Measurements from ENCODE around the gene CIAO3.
A peak's percentile ranks its signal among the peaks of the same experiment; 100 is the strongest.

CIAO3 gene

DNA sequence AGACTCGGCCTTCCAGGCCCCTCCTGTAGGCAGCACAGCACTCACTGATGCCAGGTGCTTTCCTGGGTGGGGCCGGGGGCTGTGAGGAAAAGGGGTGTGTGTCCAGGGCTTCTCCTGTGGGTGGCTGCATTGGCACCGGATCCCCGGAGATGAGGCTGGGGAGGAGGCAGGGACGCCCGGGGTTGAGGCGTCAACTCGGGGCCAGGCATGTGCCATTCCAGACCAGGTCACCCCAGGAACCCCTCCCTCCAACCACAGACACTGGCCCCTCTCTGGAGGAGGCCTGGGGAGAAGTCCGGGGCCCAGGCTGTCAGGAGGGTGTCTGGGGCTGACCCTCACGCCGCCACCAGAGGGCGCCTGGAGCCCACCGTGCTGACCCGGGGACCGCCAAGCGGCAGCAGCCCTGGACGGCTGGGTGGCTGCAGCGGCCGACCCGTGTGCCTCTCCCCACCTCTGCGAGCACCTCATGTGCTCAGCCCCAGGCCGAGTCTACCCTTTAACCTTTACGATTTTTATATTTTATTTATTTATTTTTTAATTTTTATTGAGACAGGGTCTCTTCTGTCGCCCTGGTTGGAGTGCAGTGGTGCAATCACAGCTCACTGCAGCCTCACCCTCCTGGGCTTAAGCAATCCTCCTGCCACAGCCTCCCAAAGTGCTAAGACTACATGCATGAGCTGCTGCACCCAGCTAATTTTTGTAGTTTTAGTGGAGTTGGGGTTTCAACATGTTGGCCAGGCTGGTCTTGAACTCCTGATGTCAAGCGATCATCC lies 29.1 kb downstream of the CIAO3 start:
- peak; percentile 60 to 72 for DNase-seq (ENCODE audit: low read depth in 1 of 2, low spot score in 1 of 2)

DNA sequence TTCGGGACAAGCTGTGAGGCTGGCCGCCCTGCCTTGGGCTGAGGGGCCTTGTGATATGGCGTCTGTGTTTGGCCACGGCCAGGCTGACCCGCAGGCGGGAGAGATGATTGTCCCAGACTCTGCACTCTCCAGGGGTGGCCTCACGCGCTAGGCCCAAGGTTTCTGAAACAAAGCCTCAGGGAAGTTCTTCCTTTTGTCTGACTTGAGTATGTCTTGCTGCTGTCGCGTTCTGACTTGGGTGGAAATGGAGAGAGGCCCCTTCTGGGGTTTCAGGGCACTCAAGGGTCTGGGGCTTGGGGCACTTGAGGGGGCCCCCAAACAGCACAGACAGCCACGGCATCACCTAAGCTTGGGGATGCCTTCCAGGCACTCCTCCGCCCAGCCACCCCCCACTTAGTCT lies 29.7 kb downstream of the CIAO3 start:
- no peak for DNase-seq (ENCODE audit: low read depth in 1 of 2, low spot score in 1 of 2)

- no peak for DNase-seq (ENCODE audit: low read depth in 1 of 2, low spot score in 1 of 2)
These were observed 30.2 kb downstream of the CIAO3 start for GRCh38 chr16:710500-711075.

DNA sequence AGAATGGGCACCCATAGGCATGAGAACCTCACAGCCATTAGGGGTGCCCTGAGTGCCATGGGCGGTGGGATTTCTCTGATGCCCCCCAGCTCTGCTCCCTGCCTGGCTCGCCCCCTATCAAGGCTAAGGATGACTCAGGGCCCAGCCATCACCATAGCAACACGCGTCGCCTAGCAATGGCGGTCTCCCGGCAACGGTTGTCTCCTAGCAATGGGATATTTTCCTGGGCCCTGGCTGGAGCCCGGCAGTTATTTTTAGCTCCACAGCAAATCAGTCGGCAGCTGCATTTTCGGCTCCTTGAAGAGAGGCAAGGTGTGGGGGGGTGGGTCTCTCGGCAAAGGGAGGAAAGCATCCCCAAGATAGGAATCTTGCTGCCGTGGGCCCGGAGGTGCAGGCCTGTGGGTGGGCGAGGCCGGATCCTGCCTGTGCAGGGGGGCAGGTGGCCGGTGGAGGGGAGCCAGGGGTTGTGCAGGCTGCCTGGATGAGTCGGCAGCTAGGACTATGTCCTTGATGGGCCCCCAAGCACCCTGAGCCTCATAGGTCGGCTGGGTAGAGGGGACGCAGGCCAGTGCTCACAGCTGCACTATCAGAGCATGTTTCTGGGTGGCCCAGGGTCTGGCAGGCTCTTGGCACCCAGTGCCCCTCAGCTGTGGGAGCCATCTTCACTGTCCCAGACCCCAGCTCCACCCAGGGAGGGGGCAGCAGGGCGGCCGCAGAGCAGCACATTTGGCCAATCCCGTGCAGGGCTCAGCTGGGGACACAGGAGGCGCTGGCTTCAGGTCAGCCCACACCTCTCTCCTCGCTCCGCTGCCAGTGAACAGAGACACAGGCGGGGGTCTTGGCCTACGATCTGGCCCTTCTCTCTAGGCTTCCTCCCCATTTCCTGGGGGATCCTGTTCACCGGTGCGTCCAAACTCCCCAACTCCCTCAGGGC lies 31.0 kb downstream of the CIAO3 start:
- no peak for DNase-seq (ENCODE audit: low read depth in 1 of 2, low spot score in 1 of 2)

GRCh38 chr16:708959-709358 lies 31.8 kb downstream of the CIAO3 start:
- DNase-seq (ENCODE audit: low read depth in 1 of 2, low spot score in 1 of 2) = no peak

GRCh38 chr16:708019-708418 lies 32.8 kb downstream of the CIAO3 start:
- DNase-seq (ENCODE audit: low read depth in 1 of 2, low spot score in 1 of 2) = no peak

GRCh38 chr16:707062-707538 lies 33.7 kb downstream of the CIAO3 start:
- no peak for DNase-seq (ENCODE audit: low read depth in 1 of 2, low spot score in 1 of 2)

DNA sequence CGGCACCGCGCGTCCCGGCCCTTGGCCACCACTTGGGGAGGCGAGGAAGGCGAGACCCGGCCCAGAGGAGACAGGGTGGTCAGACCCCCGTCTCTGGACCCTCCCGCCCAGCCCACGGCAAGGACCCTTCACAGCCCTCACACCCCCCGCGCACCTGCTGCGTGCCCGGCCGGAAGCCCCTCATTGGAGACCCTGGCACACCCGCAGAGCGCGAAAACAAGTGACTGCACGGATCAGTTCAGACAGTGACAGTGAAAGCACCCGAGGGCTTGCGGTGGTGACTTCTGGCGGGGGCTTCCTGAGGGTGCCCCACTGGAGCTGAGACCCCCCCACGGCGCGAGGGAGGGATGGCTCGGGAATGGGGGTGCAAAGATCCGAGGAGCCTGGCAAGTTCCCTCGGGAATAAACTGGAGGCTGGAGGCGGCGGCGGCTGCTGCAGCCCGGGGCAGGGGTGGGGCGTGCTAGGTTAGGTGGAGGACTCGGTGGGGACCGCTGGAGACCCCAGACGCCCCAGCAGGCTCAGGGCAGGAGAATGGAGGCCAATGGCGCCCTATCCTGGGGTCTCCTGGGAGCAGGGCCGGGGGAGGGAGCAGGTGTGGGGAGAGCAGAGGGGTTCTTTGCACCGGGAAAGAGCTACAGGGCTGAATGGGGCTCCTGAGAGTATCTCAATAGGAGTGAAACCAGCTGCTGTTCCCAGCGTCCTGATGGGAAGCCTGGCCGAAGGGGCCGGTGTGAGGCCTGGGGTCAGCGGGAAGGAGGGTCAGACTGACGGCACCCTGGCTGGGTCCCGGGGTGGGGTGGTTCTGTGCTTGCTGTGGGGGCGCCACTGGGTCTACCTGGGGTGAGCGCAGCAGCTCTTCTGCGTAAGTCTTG lies 34.4 kb downstream of the CIAO3 start:
- no peak for DNase-seq (ENCODE audit: low read depth in 1 of 2, low spot score in 1 of 2)

DNA sequence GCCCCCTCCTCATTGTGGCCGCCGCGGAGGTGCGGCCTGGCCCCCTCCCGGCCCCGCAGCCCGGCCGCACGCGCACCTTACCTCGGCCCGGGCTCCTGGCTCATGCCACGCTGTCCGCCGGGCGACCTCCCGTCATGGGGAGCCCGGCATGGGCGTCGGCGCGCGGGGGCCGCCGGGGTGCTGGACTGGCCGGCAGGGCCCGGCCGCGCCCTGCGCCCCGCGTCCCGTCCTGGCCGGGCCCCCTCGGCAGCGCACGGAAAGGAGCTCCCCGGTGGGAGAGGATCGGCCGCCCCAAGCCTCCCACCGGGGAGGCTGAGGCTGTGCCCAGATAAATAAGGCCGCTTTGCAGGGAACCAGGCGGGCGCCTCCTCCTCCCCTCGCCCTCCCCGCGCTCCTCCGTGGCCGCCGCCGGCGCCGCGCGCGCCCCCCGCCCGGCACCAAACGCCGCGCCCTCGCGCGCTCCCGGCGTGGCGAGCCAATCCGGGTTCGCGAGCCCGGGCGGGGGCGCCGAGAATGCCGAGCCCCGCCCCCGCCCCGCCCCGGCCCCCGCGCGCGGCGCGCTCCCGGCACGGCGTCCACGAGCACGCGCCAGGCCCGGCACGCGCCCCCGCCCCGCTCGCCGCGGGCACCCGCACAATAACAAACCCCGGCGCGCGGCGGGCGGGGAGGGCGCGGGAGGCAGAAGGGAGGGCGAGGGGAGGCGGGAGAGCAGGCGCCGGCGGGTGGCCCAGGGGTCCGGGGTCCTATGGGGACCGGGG lies 35.2 kb downstream of the CIAO3 start, which contains the start of gene FBXL16:
FBXL16 (minus strand) TSS at position 371 of the 758 bp plus-strand sequence. CDS start 8,396 bp downstream, outside the sequence.
- DNase-seq (ENCODE audit: low read depth in 1 of 2, low spot score in 1 of 2) = no peak

DNA sequence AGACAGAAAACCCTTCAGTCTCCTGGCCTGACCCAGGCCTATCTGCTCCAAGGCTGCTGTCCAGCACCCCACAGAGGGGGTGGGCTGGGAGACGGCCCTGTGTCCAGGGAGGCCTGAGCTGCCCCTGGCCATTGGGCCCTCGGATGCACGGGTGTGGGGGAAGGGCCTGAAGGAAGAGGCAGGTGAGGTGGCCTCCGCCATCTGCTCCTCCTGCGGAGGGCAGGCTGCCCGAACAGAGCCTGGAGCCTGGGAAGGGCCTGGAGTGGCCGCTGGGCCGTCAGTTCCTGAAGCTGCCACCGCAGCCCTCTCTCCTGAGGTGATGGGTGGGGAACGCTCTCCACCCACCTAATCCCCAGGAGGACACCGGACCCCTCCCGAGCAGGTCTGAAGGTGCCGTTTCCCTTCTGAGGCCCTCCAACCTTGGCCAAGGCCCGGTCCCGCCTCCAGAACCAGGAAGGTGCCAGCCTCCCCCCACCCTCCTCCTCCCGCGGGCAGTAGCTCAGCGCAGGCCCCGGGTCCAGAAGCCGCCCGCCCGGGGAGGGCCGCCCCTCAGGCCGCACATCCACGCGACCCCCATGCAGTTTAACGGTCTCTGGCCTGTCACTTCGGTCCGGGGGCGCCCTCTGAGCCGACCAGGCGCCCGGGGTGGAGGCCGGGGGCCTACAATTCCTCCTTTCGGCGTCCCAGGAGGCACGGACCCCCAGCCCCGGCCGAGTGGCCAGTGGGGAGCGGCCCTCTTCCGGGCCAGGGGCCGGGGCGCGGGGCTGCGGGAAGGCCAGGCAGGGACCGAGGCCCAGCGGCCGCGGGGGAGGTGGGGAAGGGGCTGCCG lies 36.0 kb downstream of the CIAO3 start:
- DNase-seq (ENCODE audit: low read depth in 1 of 2, low spot score in 1 of 2) = no peak

GRCh38 chr16:704047-704446 lies 36.8 kb downstream of the CIAO3 start:
- DNase-seq (ENCODE audit: low read depth in 1 of 2, low spot score in 1 of 2) = no peak

- no peak for DNase-seq (ENCODE audit: low read depth in 1 of 2, low spot score in 1 of 2)
These were observed 37.4 kb downstream of the CIAO3 start for GRCh38 chr16:703406-703805.

DNA sequence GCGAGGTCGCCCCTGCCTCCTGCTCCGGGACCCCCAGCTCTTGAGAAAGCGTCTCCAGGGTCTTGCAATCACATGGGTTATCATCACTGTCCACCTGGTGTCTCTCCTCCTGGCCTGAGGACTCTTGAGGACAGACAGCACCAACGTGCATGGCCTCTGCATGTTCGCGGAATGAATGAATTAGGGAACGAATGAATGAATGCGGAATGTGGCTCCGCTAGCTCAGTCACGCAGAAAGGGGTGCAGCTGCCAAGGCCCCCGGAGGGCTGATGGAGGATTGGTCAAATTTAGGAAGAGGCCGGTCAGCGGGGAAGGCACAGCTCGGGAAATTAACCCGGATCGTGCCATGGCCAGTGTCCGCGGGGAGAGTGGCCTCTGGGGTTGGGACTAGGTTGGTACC lies 38.5 kb downstream of the CIAO3 start:
- DNase-seq (ENCODE audit: low read depth in 1 of 2, low spot score in 1 of 2) = no peak

DNA sequence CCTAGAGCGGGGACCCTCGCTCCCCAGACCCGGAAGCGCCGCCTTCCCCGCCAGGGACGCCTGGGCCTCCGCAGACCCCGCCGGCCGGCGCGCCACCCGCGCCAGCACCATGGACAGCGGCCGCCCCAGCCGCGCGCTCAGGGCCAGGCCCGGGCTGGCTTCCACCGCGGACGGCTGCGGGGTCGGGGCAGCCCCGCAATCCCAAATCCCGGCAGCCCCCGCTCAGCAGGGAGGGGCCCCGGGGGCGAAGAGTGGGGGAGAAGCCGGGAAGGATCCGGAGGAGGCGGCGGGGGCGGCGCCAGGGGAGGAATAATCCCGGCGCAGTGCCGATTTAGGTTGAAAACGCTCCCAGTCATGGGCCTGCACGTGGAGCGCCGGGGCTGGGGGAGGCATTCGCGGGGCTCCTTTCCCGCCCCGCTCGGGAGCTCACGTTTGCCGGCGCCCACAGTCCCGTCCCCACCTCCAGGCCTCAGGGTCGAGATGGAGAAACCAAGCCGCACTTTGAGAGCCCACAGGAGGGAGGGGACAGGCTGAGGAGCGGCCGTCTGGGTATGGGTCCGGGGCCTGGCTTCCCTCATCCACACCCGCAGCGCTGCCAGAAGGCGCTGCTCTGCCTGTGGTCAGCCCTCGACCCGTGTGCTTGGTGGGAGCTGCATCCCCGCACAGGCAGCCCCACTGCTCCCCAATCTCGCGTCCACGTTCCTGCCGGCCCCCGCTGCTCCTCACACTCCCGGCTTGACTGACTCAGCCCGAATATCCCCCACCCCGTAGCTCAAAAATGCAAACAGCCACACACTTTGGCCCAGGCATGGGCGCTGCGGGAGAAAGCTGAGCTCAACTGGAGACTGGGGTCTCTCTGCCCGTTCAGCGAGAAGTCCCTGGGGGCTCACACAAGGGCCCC lies 39.9 kb downstream of the CIAO3 start:
- DNase-seq (ENCODE audit: low read depth in 1 of 2, low spot score in 1 of 2) = no peak

DNA sequence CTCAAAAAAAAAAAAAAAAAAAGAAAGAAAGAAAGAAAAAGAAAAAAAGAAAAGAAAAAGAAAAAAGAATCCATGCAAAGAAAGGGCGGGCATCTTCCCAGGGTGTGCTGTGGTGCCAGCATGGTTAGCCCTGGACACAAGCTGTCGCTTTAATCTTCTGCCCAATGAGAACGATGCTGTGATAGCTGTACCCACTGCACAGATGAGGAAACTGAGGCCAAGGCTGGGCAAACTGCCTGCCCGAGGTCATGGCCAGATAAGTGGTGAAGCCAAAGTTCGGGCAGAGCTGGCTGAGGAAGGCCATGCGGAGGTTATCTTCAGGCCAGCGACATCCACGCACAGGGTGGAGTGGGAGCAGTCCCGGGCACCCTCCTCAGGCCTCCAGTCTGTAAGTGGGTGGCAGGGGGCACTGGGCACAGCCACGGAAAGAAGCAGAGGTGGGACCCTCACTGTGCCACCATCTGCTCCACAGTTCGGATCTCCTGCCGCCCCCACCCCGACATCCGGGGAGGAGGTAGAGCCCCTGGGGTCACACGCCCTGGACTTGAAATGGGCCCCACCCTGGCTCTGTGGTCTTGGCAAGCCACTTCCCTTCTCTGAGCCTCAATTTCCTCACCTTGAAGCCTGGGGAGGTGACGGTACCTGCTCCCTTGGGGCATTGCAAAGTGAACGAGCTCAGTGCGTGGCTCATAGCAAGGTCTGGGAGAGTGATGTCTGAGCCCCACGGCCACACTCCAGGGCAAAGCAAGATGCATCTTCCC lies 41.7 kb downstream of the CIAO3 start:
- no peak for DNase-seq (ENCODE audit: low read depth in 1 of 2, low spot score in 1 of 2)

DNA sequence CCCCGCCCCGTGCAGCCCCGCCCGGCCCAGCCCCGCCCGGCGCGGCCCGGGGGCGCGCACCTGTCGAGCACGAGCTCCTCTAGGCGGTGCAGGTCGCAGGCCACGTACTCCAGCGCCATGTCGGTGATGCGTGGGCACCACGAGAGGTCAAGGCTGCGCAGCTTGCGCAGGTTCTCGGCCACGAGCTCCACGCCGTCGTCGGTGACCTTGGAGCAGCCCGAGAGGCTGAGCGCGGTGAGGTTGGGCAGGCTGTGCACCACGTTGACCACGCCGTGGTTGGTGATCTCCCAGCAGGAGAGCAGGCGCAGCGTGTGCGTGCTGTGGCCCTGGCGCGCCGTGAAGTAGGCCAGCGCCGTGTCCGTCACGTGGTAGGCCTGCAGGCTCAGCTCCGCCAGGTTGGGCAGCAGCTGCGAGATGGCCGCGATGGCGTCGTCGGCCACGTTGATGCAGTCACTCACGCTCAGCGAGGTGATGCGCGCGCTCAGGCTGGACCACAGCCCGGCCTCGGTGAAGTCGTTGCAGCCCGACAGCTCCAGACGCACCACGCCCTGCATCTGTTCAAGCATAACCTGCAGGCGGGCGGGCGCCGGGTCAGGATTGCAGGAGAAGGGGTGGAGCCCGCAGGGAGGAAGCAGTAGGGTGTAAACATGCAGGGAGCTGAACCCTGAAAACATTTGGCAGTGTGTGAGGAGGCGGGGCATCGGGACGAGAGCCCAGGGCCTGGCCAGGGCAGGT lies 45.3 kb downstream of the CIAO3 start:
- peak; percentile 56 to 60 for DNase-seq (ENCODE audit: low read depth in 1 of 2, low spot score in 1 of 2)

Measured in stimulated activated CD4-positive, alpha-beta T cell treated with anti-CD3 and anti-CD28 coated beads, Interleukin-15, amount 100 ng/mL, for 1 hour (primary cell).